NK-92 treated with Interleukin-12 subunit alpha and Interleukin-12 subunit beta, amount 100 ng/mL, for 24 hours (cell line): Measurements from ENCODE around the gene ABCA4.
"Not testable (repeated sequence)": the region's sequence is repeated elsewhere in the genome, so short reads cannot be mapped to it uniquely, and the experiment has no call there.

Experiments
- DNase-seq: peaks from one replicate; lab custom pipeline; 2025; lab: John Stamatoyannopoulos, UW

ABCA4 gene

GRCh38 chr1:94120991-94121390, at the start of gene ABCA4:
Gene ABCA4, minus strand, starts transcription at chr1:94121148. Its CDS starts 103 bp downstream, at chr1:94121045.
- no peak for DNase-seq

GRCh38 chr1:94169126-94169525, 48.2 kb upstream of the ABCA4 start:
- DNase-seq, result no peak

DNA sequence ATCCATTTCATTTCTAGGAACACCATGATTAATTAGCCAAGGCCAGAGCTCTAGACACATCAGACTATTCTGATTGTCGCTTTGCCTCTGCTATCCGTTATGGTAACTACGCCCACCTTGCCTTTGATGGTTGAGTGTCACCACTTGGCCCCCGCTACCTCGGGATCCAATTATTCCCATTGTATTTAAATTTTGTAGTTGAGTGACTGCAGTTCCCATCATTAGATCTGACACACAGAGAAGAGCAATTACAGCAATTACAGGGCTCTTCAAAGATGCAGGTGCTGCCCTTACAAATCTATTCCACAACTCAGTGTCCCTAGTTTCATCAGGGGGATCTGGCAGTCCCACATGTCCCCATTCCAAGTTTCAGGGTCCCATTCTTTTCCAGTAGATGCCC, 44.9 kb upstream of the ABCA4 start:
- DNase-seq, result no peak

DNA sequence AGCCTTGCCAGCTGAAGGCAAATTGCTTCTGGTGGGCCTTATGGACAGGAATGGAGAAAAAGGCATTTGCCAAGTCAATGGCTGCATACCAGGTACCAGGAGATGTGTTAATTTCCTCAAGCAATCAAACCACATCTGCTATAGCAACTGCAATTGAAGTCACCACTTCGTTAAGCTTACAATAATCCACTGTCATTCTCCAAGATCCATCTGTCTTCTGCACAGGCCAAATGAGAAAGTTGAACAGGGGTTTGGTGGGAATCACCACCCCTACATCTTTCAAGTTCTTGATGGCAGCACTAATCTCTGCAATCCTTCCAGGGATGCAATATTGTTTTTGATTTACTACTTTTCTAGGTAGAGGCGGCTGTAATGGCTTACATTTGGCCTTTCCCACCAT, 43.9 kb upstream of the ABCA4 start:
- DNase-seq, result not testable (repeated sequence)

GRCh38 chr1:94164121-94164520, 43.2 kb upstream of the ABCA4 start:
- DNase-seq, result not testable (repeated sequence)

GRCh38 chr1:94163249-94163648, 42.3 kb upstream of the ABCA4 start:
- not testable (repeated sequence) for DNase-seq

- DNase-seq, result no peak
Observed at GRCh38 chr1:94160811-94161210, 39.9 kb upstream of the ABCA4 start.

GRCh38 chr1:94156096-94156625, 35.2 kb upstream of the ABCA4 start:
- DNase-seq, result no peak

DNA sequence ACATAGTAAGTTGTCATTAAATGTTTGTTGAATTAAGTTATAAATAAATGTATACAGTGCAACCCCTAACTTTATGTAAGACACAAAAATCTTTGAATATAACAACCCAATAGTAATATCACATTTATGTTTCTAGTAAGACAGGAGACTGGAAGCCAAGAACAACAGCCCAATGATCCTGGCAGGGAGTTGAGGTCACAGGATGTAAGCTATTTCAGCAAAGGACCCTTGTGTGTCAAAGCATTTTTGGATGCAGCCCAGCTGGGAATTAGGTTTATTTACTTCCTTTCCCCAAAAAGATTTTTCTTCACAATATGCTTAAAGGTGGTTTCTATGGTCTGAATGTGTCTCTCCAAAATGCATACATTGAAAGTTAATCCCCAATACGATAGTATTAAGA, 34.0 kb upstream of the ABCA4 start:
- DNase-seq, result no peak

- no peak for DNase-seq
Observed at GRCh38 chr1:94153133-94153532, 32.2 kb upstream of the ABCA4 start.

GRCh38 chr1:94149166-94149565, 28.2 kb upstream of the ABCA4 start:
- not testable (repeated sequence) for DNase-seq

DNA sequence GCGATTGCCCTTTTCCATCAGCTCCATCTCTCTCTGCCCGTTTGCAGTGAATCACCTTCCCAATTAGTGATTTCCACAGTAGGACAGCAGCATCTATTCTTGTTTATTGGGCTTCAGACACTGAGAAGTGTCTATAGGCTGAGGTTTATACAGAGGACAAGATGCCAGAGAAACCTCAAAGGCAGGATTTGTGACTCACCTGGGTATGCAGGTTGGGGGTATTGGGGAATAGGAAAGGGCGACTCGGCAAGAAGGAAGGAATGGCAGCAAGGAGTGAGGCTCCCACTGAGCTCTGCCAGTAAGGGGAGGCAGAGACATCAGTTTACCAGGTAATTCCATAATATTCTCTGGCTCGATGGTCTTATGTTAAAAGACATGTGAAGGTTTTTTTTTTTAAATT, 25.3 kb upstream of the ABCA4 start:
- no peak for DNase-seq

DNA sequence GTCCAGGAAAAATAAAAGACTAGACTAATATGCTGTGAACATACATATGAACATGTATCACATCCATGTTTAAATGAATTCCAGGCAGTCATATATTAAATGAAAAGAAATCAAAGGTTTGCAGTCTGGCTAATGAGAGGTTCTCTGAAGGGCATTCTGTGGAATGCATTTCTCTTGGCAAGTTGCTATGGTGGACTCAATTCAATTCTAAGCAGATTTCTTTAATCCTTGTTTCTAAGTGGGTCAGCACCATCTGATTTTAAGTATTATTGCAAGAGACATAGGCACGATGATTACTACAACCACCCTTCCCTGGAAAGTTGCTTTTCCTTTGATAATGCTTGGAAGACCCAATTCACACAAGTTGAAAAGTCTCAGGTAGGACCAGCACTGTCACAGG, 23.9 kb upstream of the ABCA4 start:
- no peak for DNase-seq

GRCh38 chr1:94143809-94144176, 22.8 kb upstream of the ABCA4 start:
- no peak for DNase-seq

DNA sequence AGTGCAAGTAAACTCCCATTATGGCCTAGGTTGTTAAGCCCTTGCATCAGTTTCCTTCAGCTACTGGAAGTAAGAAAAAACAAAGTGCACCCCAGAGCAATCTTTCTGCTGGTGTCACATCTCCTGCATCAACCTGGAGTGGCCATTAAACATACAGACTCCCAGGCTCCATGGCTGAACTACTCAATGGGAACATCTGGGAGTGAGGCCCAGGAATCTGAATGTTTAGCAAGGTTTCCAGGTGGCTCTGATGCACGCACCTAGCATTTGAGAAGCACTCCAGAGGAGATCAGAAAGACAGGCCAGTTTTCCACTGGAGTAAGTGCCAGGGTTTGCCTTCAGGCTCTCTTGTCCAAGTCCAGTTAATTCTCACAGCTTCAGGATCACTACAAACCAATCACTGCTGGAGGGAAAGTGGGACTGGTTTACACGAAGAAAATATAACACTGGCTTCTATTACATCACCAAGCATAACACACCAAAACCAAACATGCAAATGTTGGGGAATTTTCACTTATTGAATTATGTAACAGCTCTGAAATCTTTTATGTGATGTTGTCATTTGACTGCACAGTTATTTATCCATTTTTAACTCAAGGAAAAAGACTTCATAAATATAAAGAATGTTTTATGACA, 22.3 kb upstream of the ABCA4 start:
- DNase-seq, result no peak

GRCh38 chr1:94142583-94142982, 21.6 kb upstream of the ABCA4 start:
- no peak for DNase-seq

- no peak for DNase-seq
Observed at GRCh38 chr1:94142022-94142421, 21.1 kb upstream of the ABCA4 start.

GRCh38 chr1:94132111-94132510, 11.2 kb upstream of the ABCA4 start:
- DNase-seq, result no peak

DNA sequence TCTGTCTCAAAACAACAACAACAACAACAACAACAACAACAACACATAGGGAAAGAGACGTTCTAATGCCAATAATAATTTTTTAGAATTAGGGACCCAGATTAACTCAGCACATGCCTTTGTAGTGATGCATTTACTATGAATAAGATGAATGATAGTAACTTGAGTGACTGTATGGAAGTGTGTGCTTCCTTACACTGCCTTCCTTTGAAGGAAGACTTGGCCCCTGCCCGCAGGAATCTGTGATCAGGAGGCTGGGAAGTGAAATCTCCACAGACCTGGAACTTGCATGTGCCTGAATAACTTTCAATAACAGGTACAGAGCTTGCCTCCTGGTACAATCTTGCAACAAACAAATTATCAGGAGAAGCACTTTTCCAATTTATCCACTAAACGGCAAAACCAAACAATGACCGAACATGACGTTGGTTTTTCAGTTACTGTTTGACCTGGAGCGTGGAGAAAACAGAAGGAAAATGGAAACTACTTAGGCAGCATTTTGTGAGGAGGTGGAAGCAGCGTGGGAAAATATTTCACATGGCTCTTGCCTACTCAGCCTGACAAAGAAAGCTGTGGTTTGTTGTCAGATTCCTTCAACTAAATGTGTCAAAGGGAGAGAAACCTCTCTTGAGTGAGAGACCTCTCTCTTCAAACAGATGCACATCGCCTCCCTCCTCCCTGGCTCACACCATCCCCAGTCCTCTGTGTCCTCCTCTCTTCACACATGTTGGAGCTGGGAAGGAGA, 10.1 kb upstream of the ABCA4 start:
- DNase-seq, result no peak

- DNase-seq, result no peak
Observed at GRCh38 chr1:94126651-94127050, 5.7 kb upstream of the ABCA4 start.

- no peak for DNase-seq
Observed at GRCh38 chr1:94125551-94126514, 4.9 kb upstream of the ABCA4 start.

DNA sequence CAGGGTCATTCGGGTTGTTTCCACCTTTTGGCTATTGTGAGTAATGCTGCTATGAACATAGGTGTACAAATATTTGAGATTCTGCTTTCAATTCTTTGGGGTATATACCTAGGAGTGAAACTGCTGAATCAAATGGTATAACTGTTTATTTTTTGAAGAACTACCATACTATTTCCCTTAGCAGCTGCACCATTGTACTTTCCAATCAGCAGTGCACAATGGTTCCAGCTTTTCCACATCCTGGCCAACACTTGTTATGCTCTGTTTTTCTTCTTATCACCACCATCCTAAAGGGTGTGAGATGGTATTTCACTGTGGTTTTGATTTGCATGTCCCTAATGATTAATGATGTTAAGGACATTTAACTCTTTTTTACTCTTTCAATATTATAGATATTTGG, 3.6 kb upstream of the ABCA4 start:
- DNase-seq, result no peak
